ENCODE results near the gene FBXO24.

The FBXO24 gene

DNA sequence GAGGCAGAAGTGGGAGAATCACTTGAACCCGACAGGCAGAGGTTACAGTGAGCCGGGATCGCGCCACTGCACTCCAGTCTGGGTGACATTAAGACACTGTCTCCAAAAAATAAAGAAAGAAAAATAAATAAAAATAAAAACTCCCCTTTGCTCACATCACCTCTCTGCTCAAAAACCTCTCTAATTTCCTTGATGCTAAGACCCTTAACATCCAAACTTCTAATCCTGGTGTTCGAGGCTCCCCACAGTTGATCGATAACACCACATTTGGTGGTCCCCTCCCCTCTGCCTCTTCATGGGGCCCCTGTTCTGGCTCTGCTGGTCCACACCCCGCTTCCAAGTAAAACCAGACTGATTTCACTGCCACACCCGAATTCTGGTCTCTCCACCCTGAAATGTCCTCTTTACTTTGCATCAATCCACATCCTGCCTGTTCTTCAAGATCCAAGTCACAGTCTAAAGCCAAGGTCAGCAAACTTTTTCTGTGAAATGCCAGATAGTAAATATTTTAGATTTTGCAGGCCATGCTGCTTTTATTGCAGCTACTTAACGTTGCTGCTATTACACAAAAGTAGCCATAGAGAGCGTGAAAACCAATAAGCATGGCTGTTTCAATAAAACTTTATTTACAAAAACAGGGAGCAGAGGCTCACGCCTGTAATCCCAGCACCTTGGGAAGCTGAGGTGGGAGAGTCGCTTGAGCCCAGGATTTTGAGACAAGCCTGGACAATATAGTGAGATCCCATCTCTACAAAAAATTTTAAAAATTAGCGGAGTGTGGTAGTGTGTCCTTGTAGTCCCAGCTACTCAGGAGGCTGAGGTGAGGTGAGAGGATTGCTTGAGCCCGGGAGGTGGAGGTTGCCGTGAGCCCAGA lies 38.1 kb downstream of the FBXO24 start:
- DNase-seq, result no peak

DNA sequence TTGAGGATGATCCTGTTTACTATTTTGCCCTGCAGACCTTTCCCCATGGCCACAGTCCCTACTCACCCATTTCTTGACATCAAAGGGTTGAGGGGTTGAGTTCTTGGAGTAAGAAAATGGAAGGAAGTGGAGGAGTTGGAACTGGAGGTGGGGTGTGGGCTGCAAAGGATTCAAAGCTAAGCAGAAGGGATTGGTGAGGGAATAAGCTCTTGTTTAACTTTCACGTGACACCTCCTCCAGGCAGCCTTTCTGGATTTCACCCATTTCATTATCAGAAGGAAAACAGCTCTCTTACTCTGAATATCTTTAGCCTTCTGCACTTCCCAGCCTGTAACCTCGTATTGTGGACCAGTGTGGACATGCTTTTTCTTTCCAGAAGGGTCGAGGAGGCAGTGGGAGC lies 39.9 kb downstream of the FBXO24 start:
- no peak for DNase-seq

DNA sequence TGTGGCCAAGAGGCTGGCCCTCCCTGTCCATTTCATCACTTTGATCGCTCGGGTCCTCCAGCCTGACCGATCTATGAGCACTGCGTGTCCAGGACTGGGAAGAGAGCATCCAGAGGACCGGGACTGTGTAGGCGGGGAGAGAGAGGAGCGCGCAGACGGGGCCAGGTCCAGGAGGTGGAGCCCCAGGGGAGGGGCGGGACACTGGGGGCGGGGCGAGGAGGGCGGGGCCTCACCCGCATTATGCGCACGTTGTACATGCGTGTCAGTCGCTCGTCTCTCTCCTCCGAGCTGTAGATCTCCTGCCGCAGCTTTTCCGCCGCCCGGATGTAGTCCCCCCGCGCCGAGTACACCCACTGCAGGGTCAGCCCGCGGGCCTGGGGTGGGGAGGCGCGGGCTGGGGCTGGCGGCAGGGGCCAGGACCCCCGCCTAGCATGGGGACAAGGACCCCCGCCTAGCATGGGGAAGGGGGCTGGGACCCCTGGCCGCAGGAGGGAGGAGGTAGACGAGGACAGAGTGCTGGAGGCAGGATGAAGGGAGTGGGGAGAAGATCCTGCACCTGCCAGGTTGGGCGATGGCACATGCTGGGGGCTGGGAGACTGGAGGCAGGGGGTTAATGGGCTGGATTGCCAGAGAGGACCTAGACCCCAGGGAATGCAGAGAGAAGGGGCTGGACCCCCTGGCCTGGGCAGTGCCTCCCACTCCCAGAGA lies 40.6 kb downstream of the FBXO24 start:
- DNase-seq, result peak; percentile 66

DNA sequence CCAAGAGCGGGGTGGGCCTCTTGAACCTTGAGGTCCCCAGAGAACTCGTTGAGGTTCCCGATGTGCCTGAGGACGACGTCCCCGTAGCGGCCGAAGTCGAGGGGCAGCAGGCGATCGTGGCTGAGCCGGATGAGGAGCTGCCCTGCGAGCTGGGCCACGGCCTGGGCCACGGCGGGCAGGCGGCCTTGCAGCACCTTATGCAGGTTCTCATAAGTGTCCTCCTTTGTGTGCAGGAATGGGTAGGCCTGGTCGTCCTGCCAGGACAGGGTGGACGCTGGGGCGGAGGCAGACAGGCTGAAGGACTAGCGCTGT lies 41.1 kb downstream of the FBXO24 start:
- no peak for DNase-seq

DNA sequence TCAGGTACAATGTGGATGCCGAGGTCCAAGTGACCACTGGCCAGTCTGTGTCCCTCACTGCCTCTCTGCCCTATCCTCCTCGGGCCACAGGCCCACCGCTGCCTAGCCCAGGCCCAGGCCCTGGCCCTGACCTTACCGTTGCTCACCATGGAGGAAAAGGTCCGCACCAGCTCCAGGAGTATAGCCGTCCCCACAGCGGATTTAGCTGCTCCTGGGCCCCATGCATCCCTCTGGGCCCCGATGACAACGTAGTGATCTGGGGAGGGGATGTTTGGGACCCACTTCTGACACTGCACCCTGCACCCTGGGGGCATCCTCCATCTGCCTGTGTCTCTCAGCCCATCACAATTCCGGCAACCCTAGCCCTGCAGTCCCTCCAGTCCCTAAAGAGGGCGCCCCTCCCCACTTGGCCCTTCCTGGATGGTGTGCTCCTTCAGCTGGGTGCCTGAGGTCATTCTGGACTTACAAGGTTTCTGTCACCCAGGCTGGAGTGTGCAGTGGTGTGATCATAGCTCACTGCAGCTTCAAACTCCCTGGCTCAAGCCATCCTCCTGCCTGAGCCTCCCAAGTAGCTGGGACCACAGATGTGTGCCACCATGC lies 43.1 kb downstream of the FBXO24 start:
- no peak for DNase-seq

DNA sequence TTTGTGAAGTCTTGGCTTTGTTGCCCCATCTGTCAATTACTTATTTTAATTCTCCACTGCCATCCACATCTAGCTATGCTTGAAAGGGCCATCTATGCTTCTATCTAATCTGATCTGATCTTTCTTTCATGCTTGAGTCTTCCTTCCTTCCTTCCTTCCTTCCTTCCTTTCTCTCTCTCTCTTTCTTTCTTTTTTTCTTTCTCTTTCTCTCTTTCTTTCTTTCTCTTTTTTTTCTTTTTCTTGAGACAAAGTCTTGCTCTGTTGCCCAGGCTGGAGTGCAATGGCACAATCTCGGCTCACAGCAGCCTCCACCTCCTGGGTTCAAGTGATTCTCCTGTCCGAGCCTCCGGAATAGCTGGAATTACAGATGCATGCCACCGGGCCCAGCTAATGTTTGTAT lies 43.9 kb downstream of the FBXO24 start:
- no peak for DNase-seq

DNA sequence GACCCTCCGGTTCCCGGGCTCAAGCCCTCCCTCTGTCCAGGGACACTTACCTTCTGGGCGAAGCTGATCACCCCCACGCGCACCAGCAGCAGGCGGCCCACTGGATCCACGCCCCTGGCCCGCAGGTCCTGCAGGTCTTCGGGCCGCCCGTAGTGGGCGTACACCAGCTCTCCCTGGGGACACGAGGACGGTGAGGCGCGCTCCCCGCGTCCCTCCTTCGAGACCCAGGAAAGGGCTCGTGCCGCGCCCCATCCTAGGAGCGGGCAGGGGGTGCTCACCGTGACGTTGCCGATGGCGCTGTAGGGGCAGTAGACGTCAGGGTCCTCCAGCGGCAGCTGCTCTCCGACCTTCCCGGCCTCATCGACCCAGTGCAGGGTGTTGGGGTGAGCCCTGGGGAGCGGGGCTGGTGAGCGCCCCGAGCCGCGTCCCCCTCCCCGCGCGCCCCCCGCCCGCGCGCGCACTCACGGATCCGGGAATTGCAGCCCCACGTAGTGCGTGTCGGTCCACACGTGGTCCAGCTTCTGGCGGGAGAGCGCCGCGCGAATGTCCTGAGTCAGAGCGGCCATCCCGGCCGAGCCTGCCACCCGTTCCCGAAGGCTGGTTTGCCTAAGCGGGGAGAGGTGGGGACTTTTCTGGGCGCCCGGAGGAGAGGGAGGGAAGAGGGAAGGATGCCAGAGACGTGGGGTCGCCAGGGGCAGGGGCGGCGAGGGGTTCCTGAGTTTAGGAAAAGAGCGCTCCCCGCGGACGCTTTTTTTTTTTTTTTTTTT lies 47.0 kb downstream of the FBXO24 start:
- DNase-seq, result peak; percentile 51

DNA sequence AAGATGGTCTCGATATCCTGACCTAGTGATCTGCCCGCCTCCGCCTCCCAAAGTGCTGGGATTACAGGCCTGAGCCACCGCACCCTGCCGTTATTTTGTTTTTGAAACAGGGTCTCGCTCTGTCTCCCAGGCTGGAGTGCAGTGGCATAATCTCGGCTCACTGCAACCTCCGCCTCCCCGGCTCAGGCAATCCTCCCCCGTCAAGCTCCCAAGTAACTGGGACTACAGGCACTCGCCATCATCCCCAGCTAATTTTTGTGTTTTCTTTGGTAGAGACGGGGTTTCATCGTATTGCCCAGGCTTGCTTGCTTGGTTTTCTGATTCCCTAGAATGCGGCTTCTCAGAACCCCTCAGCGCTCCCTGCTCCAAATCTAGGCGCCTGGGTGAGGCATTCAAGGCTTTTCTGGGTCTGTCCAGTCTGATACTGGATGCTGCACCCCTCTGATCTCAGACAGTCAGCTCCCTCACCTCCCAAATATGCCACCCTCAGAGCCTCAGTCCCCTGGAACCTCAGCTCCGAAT lies 53.9 kb downstream of the FBXO24 start:
- DNase-seq, result no peak

DNA sequence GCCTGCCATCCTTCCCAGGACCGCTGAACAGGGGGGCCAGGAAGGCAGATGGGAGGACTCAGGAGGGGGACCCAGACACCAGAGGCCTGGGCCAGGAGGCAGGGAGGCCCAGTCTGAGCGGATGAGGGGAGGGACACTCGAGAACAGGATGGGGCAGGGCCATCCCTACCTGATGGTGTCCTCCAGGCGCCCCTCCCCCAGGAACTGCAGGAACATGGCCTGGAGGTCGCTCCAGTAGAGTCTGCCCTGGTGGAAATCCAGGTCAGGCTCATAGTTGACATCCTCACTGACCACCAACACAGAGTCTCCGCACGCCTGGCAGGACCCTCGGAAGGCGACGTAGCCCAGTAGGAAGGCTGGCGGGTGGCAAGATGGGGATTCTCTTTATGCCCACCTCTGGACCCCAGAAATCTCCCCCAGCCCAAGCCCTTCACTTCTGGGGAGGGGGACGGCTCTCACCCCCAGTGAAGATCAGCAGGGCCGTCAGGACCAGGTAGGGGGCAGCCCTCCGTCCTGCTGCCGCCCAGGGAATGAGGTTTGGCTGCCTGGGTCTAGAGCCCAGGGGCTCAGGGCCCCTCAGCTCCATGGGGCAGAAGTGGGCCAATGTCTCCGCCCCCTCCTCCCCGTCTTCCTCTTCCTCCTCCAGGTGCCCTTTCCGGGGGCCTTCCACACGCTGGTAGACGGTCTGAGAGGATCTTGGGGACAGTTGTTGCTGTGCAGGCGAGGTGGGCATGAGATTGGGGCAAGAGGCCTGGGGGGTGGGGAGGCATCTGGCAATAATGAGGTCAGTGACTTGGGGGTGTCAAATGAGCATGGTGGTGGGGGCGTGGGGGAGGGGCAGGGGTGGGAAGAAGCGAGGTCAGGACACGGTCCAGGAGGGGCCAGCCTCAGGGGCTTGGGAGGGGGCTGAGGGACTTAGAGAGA lies 54.7 kb downstream of the FBXO24 start:
- DNase-seq, result no peak

DNA sequence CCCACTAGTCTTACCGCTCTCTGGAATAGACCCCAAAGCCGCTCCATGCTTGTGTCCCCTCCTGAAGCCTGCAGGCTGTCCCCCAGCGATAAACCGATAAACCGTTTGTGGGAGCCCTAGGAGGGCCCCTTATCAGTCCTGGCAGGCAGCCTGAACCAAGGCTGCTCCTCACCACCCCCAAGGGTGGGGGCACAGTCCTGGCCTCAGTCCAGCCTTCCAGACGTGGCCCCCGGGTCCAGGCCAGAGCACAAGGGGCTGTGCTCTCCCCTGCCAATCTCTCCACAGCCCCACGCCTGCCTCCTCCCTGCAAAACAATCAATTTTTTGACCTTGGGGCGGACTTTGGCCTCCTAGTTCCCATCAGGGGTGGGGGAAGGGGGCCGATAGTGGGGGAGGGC lies 55.3 kb downstream of the FBXO24 start, which contains the start of gene TFR2:
TFR2 (minus strand) TSS at position 90 of the 397 bp plus-strand sequence; CDS start at position 47, 43 bp downstream.
- DNase-seq, result no peak

DNA sequence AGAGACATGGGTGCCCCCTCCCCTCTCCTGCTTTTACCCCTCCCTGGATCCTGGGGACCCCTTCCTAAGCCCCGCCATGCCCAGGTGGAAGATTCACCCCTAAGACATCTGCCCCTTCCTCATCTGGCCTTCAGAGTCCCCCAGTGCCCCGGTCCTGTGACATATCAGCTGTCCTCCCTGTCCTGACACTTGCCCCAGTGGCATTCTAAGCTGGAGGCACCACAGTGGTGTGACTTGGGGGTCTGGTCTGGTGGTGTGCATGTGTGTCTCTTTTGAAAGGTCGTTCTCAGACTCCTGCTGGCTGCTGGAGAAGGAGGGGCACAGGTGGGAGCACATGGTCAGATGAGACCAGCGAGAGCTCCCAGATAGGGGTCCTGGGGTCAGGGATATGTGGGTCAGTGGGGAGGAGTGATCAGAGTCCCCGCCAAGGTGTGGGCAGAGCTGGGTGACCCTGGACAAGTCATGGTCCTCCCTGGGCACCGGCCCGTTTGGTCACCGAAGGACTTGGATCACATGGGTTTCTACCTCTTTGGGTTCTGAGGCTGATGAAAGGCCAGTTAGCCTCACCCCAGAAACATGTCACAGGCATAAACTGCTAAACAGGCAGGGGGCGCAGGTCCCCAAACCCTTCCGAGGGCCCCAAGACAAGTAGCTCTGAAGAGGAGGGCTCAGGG lies 55.9 kb downstream of the FBXO24 start:
- DNase-seq, result no peak

DNA sequence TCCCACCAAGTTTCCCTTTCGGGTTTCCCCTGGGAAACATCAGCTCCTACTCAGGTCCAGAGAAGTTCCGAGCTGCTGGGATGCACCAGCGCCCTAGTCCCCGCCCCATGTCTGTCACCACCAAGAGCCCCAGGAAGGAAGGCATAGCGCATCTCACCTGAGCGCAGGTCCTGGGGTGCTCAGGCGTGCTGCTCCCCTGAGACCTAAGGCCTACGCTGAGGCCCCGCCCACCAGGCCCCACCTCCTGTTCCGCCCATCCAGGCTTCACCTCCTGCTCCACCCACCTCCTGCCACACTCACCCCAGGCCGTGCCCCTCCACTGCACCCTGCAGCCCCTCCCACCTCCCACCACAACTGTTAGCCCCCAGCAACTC lies 56.4 kb downstream of the FBXO24 start:
- DNase-seq, result no peak

DNA sequence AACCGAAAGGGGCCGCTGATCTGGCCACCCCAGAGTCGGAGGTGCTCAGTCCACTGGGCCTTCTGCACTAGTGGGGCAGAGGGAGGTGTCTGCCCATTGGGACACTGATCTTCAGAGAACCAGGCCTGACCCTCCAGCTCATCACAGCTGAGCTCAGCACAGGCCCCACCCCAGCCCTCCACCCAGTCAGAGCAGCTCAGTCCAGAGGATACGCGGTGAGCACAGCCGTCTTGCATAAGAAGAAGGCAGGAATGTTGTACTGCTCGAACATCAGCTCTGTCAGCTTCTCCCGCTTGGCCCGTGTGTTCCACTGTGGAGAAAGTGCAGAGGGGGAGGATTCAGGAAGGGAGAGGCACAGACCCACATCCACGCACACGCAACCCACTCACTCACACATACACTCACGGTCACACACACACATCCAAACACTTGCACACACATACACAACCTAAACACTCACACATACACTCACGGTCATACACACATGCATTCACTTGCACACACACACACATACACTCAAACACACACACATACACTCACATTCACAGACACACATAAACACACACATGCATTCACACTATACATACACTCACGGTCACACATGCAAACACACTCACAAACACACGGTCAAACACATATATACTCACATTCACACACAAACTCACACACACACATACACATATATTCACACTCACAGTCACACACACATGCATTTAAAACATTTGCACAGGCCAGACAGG lies 63.9 kb downstream of the FBXO24 start:
- no peak for DNase-seq
